ENCODE measurements around the gene MRC1. TPM values are rescaled to one million over a fixed set of nuclear protein-coding genes. Genes with fewer than 3 reads are reported as not detected.
A peak's percentile ranks its signal among the peaks of the same experiment; 100 is the strongest.

The MRC1 gene
- total RNA-seq, 4 donors from 2014 or later, result 14.9 to 51.8 (median 28.0) TPM

- no peak overlapping the region for H3K4me3 ChIP-seq
- no peak overlapping the region for H3K27ac ChIP-seq
- intact Hi-C loops (cut with DNase I; ENCODE audit: low total_unique reads), result no loop called here
- DNase-seq, result no peak
- H3K36me3 ChIP-seq, result no peaks in the 10 kb centered on the region
- TF ChIP-seq CTCF (IDR thresholded peaks at IDR 0.05), result no peak
- no peak for TF ChIP-seq POLR2A (IDR thresholded peaks at IDR 0.05)
- H3K4me1 ChIP-seq, result no peaks in the 10 kb centered on the region
- no peaks in the 10 kb centered on the region for H3K9me3 ChIP-seq
- no peaks in the 10 kb centered on the region for H3K27me3 ChIP-seq
Observed at GRCh38 chr10:17871036-17871435, 61.9 kb downstream of the MRC1 start.

GRCh38 chr10:17872191-17873091 is 63.3 kb downstream of the MRC1 start:
- no peak for DNase-seq
- Histone ChIP-seq H3K27ac (no peak overlapping the region), H3K4me1 (no peaks in the 10 kb centered on the region), H3K27me3 (no peaks in the 10 kb centered on the region), H3K36me3 (no peaks in the 10 kb centered on the region), H3K4me3 (no peak overlapping the region), H3K9me3 (no peaks in the 10 kb centered on the region)
- intact Hi-C loops (cut with DNase I; ENCODE audit: low total_unique reads), result no loop called here
- no peak for TF ChIP-seq POLR2A (IDR thresholded peaks at IDR 0.05)
- peak in 1 of 4 experiments; percentile 30 for TF ChIP-seq CTCF (IDR thresholded peaks at IDR 0.05)

- intact Hi-C loops (cut with DNase I; ENCODE audit: low total_unique reads), result no loop called here
Observed at GRCh38 chr10:17873946-17874345, 64.8 kb downstream of the MRC1 start.

GRCh38 chr10:17877121-17877520 is 68.0 kb downstream of the MRC1 start:
- no peak for TF ChIP-seq POLR2A (IDR thresholded peaks at IDR 0.05)
- no peak for TF ChIP-seq CTCF (IDR thresholded peaks at IDR 0.05)
- Histone ChIP-seq H3K4me3 (no peak overlapping the region), H3K36me3 (no peaks in the 10 kb centered on the region), H3K27ac (no peak overlapping the region), H3K9me3 (no peaks in the 10 kb centered on the region), H3K27me3 (no peaks in the 10 kb centered on the region), H3K4me1 (no peaks in the 10 kb centered on the region)
- DNase-seq, result no peak
- intact Hi-C loops (cut with DNase I; ENCODE audit: low total_unique reads), result no loop called here

More at GRCh38 chr10:17873946-17874345, 64.8 kb downstream of the MRC1 start:
- TF ChIP-seq CTCF (IDR thresholded peaks at IDR 0.05), result no peak
- TF ChIP-seq POLR2A (IDR thresholded peaks at IDR 0.05), result no peak
- Histone ChIP-seq H3K36me3 (no peaks in the 10 kb centered on the region), H3K27me3 (no peaks in the 10 kb centered on the region), H3K27ac (no peak overlapping the region), H3K4me1 (no peaks in the 10 kb centered on the region), H3K4me3 (no peak overlapping the region), H3K9me3 (no peaks in the 10 kb centered on the region)
- no peak for DNase-seq

GRCh38 chr10:17878896-17879295 is 69.7 kb downstream of the MRC1 start:
- no peaks in the 10 kb centered on the region for H3K9me3 ChIP-seq
- intact Hi-C loops (cut with DNase I; ENCODE audit: low total_unique reads), result no loop called here

More at GRCh38 chr10:17878896-17879295, 69.7 kb downstream of the MRC1 start:
- Histone ChIP-seq H3K4me3 (no peak overlapping the region), H3K27ac (no peak overlapping the region), H3K27me3 (no peaks in the 10 kb centered on the region), H3K4me1 (no peaks in the 10 kb centered on the region), H3K36me3 (no peaks in the 10 kb centered on the region)
- no peak for TF ChIP-seq POLR2A (IDR thresholded peaks at IDR 0.05)
- no peak for DNase-seq

Data from uterus (tissue), 4 donors.